ENCODE results near the gene DES.
"Not testable (repeated sequence)": the region's sequence is repeated elsewhere in the genome, so short reads cannot be mapped to it uniquely, and the experiment has no call there.

The DES gene

DNA sequence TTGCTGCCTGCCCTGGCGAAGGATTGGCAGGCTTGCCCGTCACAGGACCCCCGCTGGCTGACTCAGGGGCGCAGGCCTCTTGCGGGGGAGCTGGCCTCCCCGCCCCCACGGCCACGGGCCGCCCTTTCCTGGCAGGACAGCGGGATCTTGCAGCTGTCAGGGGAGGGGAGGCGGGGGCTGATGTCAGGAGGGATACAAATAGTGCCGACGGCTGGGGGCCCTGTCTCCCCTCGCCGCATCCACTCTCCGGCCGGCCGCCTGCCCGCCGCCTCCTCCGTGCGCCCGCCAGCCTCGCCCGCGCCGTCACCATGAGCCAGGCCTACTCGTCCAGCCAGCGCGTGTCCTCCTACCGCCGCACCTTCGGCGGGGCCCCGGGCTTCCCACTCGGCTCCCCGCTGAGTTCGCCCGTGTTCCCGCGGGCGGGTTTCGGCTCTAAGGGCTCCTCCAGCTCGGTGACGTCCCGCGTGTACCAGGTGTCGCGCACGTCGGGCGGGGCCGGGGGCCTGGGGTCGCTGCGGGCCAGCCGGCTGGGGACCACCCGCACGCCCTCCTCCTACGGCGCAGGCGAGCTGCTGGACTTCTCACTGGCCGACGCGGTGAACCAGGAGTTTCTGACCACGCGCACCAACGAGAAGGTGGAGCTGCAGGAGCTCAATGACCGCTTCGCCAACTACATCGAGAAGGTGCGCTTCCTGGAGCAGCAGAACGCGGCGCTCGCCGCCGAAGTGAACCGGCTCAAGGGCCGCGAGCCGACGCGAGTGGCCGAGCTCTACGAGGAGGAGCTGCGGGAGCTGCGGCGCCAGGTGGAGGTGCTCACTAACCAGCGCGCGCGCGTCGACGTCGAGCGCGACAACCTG is at the start of gene DES:
Gene DES (plus strand): TSS at position 223 of the 857 bp plus-strand sequence. CDS start 86 bp downstream, at position 309.
- DNase-seq = no peak

DNA sequence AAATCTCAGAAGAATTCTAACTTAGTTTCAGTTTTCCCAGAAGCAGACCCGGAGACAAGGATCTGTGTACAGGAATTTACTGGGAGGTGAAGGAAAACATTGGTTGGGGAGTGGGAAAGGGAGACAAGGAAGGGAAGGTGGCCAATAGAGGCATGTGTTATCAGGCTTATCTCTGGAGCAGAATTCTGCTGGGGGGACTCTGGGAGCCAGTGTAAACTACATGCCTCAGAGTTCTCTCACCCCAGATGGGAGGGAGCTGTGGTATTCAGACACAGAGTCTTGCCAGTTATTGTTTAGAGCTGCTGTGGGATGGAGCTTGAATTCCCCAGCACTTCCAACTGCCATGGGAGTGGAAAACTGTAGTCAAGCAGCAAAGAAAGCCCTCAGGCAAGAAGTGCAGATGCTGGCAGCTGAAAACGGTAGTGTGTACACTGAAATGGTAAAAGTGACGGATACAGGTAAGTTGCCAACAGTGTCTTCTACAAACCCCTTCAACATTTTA is 49.4 kb upstream of the DES start:
- DNase-seq = no peak

- no peak for DNase-seq
Observed at GRCh38 chr2:219369447-219369861, 48.7 kb upstream of the DES start.

DNA sequence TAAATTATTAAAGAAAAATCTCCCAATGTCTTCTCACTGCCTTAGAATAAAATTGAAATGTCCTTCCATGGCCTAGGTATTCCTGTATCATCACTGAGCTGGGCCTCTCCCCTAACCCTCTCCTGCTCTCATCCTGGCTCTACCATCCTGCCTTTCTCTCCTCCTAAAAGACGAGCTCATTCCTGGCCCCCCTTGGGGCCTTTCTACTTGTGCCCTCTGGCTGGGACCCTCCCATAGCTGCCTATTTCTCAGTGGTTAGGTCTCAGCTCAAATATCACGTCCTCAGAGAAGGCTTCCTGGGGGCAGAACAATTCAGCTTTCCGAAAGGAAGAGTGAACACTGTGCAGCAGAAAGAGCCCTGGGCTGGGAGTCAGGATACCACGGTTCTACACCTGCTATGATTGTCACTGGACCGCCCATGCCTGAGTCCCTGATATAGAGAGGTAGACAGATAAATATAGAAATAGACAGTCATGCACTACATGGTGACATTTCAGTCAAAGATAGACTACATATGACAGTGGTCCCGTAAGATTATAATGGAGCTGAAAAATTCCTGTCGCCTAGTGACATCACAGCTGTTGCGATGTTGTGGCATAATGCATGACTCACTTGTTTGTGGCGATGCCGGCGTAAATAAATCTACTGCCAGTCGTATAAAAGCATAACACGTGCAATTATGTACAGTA is 39.9 kb upstream of the DES start:
- no peak for DNase-seq

DNA sequence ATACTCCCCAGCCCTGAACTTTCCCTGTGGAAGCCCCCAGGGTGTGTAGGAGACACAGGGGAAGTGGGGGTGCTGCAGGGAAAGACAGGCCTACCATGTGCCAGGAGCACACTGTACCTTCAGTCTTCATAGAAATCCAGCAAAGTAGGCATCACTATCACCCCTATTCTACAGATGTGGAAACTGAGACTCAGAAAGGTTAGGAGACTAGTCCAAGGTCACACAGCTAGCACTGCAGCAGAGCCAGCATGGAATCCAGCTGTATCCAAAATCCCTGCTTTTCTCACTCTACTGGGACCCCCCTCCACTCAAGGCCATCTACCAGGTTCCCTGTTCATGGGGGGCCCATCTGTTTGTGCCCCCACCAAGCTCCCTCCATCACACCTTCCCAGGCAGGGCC is 37.3 kb upstream of the DES start:
- no peak for DNase-seq

GRCh38 chr2:219381448-219381847 is 36.7 kb upstream of the DES start:
- DNase-seq = no peak

DNA sequence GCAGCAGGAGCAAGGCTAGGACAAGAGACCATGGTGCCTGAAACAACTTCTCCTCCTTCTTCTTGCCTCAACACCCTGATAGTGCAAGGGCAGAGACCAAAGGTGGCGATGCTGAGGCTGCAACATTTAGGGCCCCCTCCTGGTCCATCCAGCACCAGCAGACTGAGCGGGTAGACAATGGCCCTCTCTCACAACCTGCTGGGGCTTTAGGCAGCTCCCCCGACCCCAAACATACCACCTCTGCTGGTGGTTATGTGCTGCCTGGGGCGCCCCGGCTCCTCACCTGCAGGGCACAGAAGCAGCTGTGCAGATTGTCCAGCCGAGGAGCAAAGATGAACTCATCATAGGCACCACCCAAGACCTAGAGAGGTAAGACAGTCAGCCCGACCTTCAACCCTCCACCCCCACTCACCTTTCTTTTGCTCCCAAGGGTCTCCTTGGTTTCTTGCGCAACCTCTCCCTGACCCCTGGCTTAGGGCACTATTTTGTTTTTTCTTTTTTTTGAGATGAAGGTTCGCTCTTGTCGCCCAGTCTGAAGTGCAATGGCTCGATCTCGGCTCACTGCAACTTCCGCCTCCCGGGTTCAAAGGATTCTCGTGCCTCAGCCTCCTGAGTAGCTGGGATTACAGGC is 34.0 kb upstream of the DES start:
- DNase-seq = no peak

DNA sequence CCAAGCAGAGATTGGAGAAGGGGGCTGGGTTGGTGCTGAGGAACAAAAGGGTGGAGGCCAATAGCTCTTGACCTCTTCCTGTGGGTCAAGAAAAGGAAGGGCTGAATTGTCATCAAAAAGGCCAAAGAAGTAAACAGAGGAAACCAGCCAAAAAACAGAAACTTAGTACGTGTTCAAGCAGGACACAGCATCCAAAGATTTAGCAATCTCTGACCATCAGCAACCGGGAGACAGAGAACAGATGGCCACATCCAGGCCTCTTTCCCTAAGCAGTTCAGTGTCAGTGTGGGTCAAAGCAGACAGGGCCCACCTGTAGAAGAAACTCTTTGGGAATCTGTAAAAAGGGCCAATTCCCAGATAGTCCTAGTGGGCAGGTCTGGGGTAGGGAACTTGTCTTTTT is 33.3 kb upstream of the DES start:
- DNase-seq = no peak

GRCh38 chr2:219385958-219386520 is 32.1 kb upstream of the DES start:
- no peak for DNase-seq

- no peak for DNase-seq
Observed at GRCh38 chr2:219386532-219387280, 31.5 kb upstream of the DES start.

GRCh38 chr2:219387306-219388120 is 30.7 kb upstream of the DES start, which contains the start of gene DNPEP:
DNPEP (minus strand) TSS chr2:219387912; CDS start chr2:219387794, 118 bp downstream.
- DNase-seq = peak; percentile 32

GRCh38 chr2:219388121-219388906 is 29.9 kb upstream of the DES start:
- DNase-seq = peak; percentile 87

DNA sequence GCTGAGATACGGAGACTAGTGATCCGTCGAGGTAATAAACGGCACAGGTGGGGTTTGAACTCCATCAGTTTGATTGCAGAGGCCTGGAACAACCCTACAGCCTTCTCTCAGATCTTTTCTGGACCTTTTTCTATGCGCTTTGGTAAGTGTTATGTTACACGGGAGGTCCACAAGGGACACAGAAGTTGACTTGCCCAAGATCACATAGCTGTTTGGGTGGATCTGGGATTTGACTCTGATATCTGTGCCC is 29.3 kb upstream of the DES start:
- no peak for DNase-seq

- no peak for DNase-seq
Observed at GRCh38 chr2:219392754-219393153, 25.4 kb upstream of the DES start.

DNA sequence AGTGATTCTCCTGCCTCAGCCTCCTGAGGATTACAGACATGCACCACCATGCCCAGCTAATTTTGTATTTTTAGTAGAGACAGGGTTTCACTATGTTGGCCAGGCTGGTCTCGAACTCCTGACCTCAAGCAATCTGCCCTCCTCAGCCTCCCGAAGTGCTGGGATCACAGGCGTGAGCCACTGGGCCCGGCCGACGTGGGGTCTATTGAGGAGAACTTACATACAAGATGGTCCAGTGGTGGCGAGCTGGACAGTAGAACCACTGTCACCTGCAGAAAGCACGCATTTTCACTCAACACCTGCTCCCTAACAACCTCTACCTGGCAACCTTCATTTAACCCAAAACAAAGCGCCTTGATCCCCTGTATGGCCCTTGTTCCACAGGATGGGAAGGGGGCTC is 23.1 kb upstream of the DES start:
- DNase-seq = not testable (repeated sequence)

DNA sequence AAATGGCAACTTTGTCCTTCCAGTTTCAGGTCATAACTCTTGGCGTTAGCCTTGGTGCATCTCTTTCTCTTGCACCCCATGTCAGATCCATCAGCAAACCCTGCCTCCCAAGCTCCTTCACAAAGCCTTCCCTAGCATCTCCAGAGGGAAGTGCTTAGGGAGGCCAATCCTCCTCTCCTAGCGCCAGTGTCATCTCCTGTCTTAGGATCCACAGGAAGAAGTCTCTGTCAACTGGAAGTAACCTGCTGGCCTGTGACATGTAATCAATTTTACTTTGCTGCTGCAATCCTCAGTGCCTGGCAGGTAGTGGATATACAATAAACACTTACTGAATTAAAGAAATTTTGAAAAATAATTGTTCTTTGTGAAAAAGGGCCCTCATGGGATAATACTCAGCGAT is 22.6 kb upstream of the DES start:
- no peak for DNase-seq

DNA sequence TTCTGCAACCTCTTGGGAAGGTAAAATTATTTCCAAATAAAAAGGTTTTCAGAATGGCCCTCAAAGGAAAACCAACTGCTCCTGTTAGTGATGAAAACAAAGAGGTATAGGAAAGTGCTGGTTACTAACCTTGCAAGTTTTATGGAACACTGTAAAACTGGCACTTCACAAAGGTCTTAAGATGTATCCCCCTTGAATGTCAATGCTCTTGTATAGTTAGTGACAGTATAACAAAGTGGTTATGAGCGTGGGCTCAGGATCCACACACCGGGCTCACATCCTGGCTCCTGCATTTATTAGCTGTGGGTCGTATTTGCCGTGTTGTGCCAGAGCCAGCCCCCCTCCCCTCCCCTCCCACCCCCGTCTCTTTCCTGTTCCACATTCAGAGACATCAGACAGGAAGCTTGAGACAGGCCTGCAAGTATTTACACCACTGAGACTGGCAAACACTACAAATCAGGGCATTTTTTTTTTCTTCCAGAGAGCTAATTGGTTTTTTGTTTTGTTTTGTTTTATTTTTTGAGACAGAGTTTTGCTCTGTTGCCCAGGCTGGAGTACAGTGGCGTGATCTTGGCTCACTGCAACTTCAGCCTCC is 21.2 kb upstream of the DES start:
- no peak for DNase-seq

- no peak for DNase-seq
Observed at GRCh38 chr2:219398721-219399363, 19.3 kb upstream of the DES start.

GRCh38 chr2:219399716-219400478 is 18.3 kb upstream of the DES start:
- DNase-seq = no peak

Data from cortex of kidney (tissue), 1 donor.